ENCODE data around the gene CPPED1.

DNA sequence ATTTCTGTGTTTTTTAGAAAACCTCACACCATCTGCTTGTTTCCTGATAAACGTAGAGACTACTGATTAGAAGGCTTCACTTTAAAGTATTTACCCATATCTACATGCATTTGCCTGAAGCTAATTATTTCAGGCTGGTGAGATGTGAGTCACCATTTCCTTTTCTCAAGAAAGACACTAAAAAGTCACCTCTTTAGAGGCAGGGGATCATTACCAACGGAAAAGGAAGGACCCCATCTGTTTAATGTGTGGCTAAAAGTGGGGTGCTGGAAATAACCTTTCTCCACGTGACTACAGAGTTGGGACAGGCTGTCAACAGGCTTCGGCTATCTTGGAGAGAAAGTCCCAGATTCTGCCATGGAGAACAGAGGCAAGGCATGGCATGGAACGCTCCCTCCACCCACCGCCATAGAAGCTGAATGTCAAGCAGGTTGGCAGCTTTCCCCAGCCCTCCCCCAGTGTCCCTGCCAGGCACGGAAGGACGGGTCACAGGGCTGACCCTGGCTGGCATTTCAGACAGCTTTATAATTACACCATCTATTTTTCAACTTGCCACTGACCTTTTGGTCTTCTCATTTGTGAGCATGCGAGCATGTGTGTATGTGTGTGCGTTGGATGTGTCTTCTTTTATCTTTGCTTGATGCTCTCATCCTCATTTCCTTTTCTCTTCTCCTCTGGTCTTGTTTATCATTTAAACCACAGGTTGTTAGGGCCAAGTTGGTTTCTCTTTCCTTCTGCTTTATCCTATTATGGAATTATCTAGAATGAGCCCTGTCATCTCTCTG, 157.0 kb downstream of the CPPED1 start:
- no peak for TF ChIP-seq EZH2phosphoT487 (IDR thresholded peaks at IDR 0.05; ENCODE audit: borderline replicate concordance, low read length)
- TF ChIP-seq, protein P1, sequence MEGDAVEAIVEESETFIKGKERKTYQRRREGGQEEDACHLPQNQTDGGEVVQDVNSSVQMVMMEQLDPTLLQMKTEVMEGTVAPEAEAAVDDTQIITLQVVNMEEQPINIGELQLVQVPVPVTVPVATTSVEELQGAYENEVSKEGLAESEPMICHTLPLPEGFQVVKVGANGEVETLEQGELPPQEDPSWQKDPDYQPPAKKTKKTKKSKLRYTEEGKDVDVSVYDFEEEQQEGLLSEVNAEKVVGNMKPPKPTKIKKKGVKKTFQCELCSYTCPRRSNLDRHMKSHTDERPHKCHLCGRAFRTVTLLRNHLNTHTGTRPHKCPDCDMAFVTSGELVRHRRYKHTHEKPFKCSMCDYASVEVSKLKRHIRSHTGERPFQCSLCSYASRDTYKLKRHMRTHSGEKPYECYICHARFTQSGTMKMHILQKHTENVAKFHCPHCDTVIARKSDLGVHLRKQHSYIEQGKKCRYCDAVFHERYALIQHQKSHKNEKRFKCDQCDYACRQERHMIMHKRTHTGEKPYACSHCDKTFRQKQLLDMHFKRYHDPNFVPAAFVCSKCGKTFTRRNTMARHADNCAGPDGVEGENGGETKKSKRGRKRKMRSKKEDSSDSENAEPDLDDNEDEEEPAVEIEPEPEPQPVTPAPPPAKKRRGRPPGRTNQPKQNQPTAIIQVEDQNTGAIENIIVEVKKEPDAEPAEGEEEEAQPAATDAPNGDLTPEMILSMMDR (IDR thresholded peaks at IDR 0.05; ENCODE audit: low read depth, low read length, poor library complexity, severe bottlenecking): no peak
